GM23338 (cell line): ENCODE results near the gene ASPHD2. TPM values are rescaled to one million over a fixed set of nuclear protein-coding genes. Genes with fewer than 3 reads are reported as not detected.

ENCODE experiments used
- JUNB ChIP-seq: IDR thresholded peaks from one replicate; pipeline ENCODE4 v1.6.1; 2016; ENCODE audit warnings: antibody characterized with exemption; ENCODE audit not compliant: unreplicated experiment
- NANOG ChIP-seq: IDR thresholded peaks from 2 replicates; pipeline ENCODE4 v1.6.1; 2016; ENCODE audit warnings: antibody characterized with exemption, borderline replicate concordance
- POLR2AphosphoS5 ChIP-seq: IDR thresholded peaks from 2 replicates; pipeline ENCODE4 v1.6.1; 2016; ENCODE audit warnings: antibody characterized with exemption, low read depth
- ZNF331 ChIP-seq: fragments of 250-450 bp; sonication (Bioruptor Pico); IDR thresholded peaks from 2 replicates; pipeline ENCODE4 v1.5.0; 2020; ENCODE audit warnings: low read depth, mild to moderate bottlenecking, moderate library complexity
- polyA plus RNA-seq: library from polyadenylated mRNA; unstranded; fragments of >200 nt; fragmentation: Nextera tagmentation; extraction: Ambion mirVana; gene quantifications from 2 replicates; pipeline ENCODE4 v1.2.1, GENCODE V29; 2016
- total RNA-seq: library from RNA; depleted of rRNA; stranded (reverse); fragments of >200 nt; shearing (Covaris generic); gene quantifications from 2 replicates; pipeline ENCODE4 v1.2.3, GENCODE V29; 2014
- TF ChIP-seq, protein P1 (sequence below): fragments of 250-450 bp; sonication (Bioruptor Pico); IDR thresholded peaks from 2 replicates; pipeline ENCODE4 v1.5.0; 2020; ENCODE audit warnings: mild to moderate bottlenecking, moderate library complexity
- TF ChIP-seq, protein P2 (sequence below): IDR thresholded peaks from one replicate; pipeline ENCODE4 v1.6.1; 2018; ENCODE audit warnings: antibody characterized with exemption; ENCODE audit not compliant: unreplicated experiment

The ASPHD2 gene
- total and polyA plus RNA-seq, 2 experiments from 2014 or later = 6.0 to 9.3 TPM

GRCh38 chr22:26430600-26430999 is 1.5 kb downstream of the ASPHD2 start (continued):
- TF ChIP-seq, protein P1, sequence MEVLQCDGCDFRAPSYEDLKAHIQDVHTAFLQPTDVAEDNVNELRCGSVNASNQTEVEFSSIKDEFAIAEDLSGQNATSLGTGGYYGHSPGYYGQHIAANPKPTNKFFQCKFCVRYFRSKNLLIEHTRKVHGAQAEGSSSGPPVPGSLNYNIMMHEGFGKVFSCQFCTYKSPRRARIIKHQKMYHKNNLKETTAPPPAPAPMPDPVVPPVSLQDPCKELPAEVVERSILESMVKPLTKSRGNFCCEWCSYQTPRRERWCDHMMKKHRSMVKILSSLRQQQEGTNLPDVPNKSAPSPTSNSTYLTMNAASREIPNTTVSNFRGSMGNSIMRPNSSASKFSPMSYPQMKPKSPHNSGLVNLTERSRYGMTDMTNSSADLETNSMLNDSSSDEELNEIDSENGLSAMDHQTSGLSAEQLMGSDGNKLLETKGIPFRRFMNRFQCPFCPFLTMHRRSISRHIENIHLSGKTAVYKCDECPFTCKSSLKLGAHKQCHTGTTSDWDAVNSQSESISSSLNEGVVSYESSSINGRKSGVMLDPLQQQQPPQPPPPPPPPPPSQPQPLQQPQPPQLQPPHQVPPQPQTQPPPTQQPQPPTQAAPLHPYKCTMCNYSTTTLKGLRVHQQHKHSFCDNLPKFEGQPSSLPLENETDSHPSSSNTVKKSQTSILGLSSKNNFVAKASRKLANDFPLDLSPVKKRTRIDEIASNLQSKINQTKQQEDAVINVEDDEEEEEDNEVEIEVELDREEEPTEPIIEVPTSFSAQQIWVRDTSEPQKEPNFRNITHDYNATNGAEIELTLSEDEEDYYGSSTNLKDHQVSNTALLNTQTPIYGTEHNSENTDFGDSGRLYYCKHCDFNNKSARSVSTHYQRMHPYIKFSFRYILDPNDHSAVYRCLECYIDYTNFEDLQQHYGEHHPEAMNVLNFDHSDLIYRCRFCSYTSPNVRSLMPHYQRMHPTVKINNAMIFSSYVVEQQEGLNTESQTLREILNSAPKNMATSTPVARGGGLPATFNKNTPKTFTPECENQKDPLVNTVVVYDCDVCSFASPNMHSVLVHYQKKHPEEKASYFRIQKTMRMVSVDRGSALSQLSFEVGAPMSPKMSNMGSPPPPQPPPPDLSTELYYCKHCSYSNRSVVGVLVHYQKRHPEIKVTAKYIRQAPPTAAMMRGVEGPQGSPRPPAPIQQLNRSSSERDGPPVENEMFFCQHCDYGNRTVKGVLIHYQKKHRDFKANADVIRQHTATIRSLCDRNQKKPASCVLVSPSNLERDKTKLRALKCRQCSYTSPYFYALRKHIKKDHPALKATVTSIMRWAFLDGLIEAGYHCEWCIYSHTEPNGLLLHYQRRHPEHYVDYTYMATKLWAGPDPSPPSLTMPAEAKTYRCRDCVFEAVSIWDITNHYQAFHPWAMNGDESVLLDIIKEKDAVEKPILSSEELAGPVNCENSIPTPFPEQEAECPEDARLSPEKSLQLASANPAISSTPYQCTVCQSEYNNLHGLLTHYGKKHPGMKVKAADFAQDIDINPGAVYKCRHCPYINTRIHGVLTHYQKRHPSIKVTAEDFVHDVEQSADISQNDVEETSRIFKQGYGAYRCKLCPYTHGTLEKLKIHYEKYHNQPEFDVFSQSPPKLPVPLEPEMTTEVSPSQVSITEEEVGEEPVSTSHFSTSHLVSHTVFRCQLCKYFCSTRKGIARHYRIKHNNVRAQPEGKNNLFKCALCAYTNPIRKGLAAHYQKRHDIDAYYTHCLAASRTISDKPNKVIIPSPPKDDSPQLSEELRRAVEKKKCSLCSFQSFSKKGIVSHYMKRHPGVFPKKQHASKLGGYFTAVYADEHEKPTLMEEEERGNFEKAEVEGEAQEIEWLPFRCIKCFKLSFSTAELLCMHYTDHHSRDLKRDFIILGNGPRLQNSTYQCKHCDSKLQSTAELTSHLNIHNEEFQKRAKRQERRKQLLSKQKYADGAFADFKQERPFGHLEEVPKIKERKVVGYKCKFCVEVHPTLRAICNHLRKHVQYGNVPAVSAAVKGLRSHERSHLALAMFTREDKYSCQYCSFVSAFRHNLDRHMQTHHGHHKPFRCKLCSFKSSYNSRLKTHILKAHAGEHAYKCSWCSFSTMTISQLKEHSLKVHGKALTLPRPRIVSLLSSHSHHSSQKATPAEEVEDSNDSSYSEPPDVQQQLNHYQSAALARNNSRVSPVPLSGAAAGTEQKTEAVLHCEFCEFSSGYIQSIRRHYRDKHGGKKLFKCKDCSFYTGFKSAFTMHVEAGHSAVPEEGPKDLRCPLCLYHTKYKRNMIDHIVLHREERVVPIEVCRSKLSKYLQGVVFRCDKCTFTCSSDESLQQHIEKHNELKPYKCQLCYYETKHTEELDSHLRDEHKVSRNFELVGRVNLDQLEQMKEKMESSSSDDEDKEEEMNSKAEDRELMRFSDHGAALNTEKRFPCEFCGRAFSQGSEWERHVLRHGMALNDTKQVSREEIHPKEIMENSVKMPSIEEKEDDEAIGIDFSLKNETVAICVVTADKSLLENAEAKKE = no peak
- no peak for TF ChIP-seq JUNB
- no peak for TF ChIP-seq NANOG
- no peak for TF ChIP-seq POLR2AphosphoS5
- TF ChIP-seq ZNF331 (CRISPR knock-in tag) = no peak
- TF ChIP-seq, protein P2, sequence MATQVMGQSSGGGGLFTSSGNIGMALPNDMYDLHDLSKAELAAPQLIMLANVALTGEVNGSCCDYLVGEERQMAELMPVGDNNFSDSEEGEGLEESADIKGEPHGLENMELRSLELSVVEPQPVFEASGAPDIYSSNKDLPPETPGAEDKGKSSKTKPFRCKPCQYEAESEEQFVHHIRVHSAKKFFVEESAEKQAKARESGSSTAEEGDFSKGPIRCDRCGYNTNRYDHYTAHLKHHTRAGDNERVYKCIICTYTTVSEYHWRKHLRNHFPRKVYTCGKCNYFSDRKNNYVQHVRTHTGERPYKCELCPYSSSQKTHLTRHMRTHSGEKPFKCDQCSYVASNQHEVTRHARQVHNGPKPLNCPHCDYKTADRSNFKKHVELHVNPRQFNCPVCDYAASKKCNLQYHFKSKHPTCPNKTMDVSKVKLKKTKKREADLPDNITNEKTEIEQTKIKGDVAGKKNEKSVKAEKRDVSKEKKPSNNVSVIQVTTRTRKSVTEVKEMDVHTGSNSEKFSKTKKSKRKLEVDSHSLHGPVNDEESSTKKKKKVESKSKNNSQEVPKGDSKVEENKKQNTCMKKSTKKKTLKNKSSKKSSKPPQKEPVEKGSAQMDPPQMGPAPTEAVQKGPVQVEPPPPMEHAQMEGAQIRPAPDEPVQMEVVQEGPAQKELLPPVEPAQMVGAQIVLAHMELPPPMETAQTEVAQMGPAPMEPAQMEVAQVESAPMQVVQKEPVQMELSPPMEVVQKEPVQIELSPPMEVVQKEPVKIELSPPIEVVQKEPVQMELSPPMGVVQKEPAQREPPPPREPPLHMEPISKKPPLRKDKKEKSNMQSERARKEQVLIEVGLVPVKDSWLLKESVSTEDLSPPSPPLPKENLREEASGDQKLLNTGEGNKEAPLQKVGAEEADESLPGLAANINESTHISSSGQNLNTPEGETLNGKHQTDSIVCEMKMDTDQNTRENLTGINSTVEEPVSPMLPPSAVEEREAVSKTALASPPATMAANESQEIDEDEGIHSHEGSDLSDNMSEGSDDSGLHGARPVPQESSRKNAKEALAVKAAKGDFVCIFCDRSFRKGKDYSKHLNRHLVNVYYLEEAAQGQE = no peak
